BJ (cell line): ENCODE measurements around the gene XRRA1. TPM values are rescaled to one million over a fixed set of nuclear protein-coding genes. Genes with fewer than 3 reads are reported as not detected.

ENCODE experiments used
- CTCF ChIA-PET: fragments of 350-600 bp; formaldehyde crosslinking; extraction: SDS; loops from one replicate; lab custom pipeline; 2021; ENCODE audit warnings: antibody characterized with exemption, inconsistent platforms; lab: Yijun Ruan, JAX
- POLR2A ChIA-PET: fragments of 300-600 bp; sonication (Branson Sonifier 250); formaldehyde crosslinking; extraction: SDS; loops from one replicate; lab custom pipeline; 2021; ENCODE audit warnings: antibody characterized with exemption; lab: Charles Lee
- DNase-seq: peaks from one replicate; pipeline ENCODE4 v3.0.0-alpha.2; 2011; ENCODE audit warnings: low read depth
- H3K27me3 ChIP-seq: 2 replicates; pipeline ENCODE4 v1.6.0; 2011; ENCODE audit warnings: low read length; ENCODE audit not compliant: control insufficient read depth, insufficient read depth
- H3K36me3 ChIP-seq: 2 replicates; pipeline ENCODE4 v1.5.1; 2011; ENCODE audit warnings: low read length; ENCODE audit not compliant: control insufficient read depth, insufficient read depth
- H3K4me3 ChIP-seq: 2 replicates; pipeline ENCODE4 v1.5.1; 2011; ENCODE audit warnings: low read depth, mild to moderate bottlenecking, control low read depth, low read length
- polyA plus RNA-seq: library from polyadenylated mRNA; depleted of rRNA; stranded (reverse); fragments of >200 nt; gene quantifications from 2 replicates; pipeline ENCODE4 v1.2.3, GENCODE V29; 2011
- TF ChIP-seq, protein P1 (sequence below): IDR thresholded peaks from 2 replicates; pipeline ENCODE4 v1.5.1; 2011; ENCODE audit warnings: low read depth, mild to moderate bottlenecking, control low read depth, inconsistent platforms, low read length, moderate library complexity; ENCODE audit not compliant: insufficient read depth

Gene XRRA1
- polyA plus RNA-seq, 1 experiment = 6.8 TPM

DNA sequence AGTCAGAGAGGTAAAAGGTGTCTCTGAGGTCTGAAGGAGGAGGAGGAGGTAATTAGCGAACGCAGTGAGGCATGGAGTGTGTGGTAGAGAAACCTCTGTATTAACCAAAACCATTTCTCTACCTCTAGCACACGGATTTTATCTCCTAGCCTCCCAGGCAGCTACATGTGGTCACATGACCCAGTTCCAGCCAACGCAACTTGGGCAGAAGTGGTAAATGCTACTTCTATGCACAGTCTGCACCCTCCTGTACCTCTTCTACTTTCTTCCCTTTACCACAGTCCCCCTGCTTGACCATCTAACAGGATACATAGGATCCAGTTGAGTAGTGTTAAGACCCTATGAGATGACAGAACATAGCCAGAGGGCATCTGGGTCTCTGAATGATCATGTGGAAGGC lies 95.7 kb downstream of the XRRA1 start:
- peaks cover 4% of the 10 kb centered on the region for H3K36me3 ChIP-seq
- TF ChIP-seq, protein P1, sequence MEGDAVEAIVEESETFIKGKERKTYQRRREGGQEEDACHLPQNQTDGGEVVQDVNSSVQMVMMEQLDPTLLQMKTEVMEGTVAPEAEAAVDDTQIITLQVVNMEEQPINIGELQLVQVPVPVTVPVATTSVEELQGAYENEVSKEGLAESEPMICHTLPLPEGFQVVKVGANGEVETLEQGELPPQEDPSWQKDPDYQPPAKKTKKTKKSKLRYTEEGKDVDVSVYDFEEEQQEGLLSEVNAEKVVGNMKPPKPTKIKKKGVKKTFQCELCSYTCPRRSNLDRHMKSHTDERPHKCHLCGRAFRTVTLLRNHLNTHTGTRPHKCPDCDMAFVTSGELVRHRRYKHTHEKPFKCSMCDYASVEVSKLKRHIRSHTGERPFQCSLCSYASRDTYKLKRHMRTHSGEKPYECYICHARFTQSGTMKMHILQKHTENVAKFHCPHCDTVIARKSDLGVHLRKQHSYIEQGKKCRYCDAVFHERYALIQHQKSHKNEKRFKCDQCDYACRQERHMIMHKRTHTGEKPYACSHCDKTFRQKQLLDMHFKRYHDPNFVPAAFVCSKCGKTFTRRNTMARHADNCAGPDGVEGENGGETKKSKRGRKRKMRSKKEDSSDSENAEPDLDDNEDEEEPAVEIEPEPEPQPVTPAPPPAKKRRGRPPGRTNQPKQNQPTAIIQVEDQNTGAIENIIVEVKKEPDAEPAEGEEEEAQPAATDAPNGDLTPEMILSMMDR = no peak
- CTCF ChIA-PET = no interaction called here
- no peaks in the 10 kb centered on the region for H3K27me3 ChIP-seq
- POLR2A ChIA-PET = no interaction called here
- no peak for DNase-seq
- no peak overlapping the region for H3K4me3 ChIP-seq

- POLR2A ChIA-PET = no interaction called here
- CTCF ChIA-PET = interaction anchor here (1.5 kb wide), 1 partner anchor 10 kb away, joined by 3 read pairs; no protein-coding TSS in a partner anchor
- no peak overlapping the region for H3K4me3 ChIP-seq
- TF ChIP-seq, protein P1 = no peak
- H3K27me3 ChIP-seq = no peaks in the 10 kb centered on the region
- DNase-seq = peak; percentile 8
- peaks cover 6% of the 10 kb centered on the region for H3K36me3 ChIP-seq
Measured at GRCh38 chr11:74849525-74850391, 99.1 kb downstream of the XRRA1 start.

DNA sequence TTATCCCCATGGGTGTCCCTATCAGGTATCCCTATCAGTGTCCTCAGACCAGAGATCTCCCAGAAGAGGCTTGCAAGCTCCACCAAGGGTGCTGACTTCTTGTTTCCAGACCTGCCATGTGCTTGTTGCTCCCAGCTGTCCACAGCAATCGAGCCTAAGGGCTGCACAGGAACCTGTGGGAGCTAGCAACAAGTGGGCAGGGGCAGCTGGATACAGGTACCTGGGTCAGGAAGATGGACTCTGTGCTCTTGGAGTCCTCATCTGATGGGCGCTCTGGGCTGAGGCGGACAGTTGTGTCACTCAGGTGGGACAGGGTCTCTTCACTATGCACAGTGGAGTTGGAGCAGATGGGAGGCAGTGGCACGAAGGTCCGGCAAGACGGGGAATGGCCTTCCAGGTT lies 101.0 kb downstream of the XRRA1 start:
- ChIA-PET POLR2A (no interaction called here), CTCF (interaction anchor here (1.3 kb wide), 1 partner anchor 14 kb away, joined by 3 read pairs; no protein-coding TSS in a partner anchor)
- Histone ChIP-seq H3K27me3 (no peaks in the 10 kb centered on the region), H3K4me3 (no peak overlapping the region), H3K36me3 (peaks cover 10% of the 10 kb centered on the region)
- no peak for DNase-seq
- TF ChIP-seq, protein P1 = no peak

DNA sequence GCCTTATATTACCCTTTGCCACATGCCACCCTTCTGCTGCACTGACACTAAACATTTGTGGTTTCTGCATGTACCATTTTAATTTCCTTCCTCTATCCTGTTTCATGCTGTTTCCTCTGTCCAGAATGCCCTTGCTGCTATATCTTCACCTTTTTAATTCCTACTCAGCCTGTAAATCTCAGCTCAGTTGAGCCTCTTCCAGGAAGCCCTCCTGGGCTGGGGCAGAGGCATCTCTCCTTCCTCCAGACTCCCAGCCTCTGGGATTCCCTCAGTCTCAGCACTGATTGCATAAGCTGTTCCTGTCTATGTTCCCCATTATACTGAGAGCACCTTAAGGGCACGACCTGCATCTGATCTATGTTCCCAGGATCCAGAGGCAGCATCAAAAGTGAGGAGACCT lies 101.5 kb downstream of the XRRA1 start:
- no peaks in the 10 kb centered on the region for H3K27me3 ChIP-seq
- ChIA-PET POLR2A (no interaction called here), CTCF (interaction anchor here (1.3 kb wide), 1 partner anchor 13 kb away, joined by 3 read pairs; no protein-coding TSS in a partner anchor)
- no peak overlapping the region for H3K4me3 ChIP-seq
- peaks cover 10% of the 10 kb centered on the region for H3K36me3 ChIP-seq
- DNase-seq = no peak
- TF ChIP-seq, protein P1 = no peak

- Histone ChIP-seq H3K4me3 (no peak overlapping the region), H3K36me3 (peaks cover 7% of the 10 kb centered on the region), H3K27me3 (no peaks in the 10 kb centered on the region)
- CTCF ChIA-PET = no interaction called here
- POLR2A ChIA-PET = no interaction called here
- DNase-seq = no peak
- TF ChIP-seq, protein P1 = no peak
Measured at GRCh38 chr11:74846770-74847169, 102.1 kb downstream of the XRRA1 start.
